Measurements from ENCODE around the gene PRKD3. TPM values are rescaled to one million over a fixed set of nuclear protein-coding genes. Genes with fewer than 3 reads are reported as not detected.

The PRKD3 gene
- total RNA-seq, 1 experiment from 2014 or later = 82.1 TPM

GRCh38 chr2:37335604-37336003 lies 11.0 kb upstream of the PRKD3 start (continued):
- TF ChIP-seq MLX (CRISPR knock-in tag; IDR thresholded peaks at IDR 0.05) = no peak
- TF ChIP-seq NFE2L1 (CRISPR knock-in tag; IDR thresholded peaks at IDR 0.05) = no peak
- no peak for TF ChIP-seq KAT7 (CRISPR knock-in tag; IDR thresholded peaks at IDR 0.05; ENCODE audit: borderline replicate concordance)
- TF ChIP-seq GRHL2 (CRISPR knock-in tag; IDR thresholded peaks at IDR 0.05; ENCODE audit: insufficient replicate concordance, severe bottlenecking) = no peak
- TF ChIP-seq FOXP1 (CRISPR knock-in tag; IDR thresholded peaks at IDR 0.05; ENCODE audit: borderline replicate concordance) = no peak
- no peak for TF ChIP-seq FOXJ3 (CRISPR knock-in tag; IDR thresholded peaks at IDR 0.05; ENCODE audit: borderline replicate concordance)
- TF ChIP-seq, protein P1, sequence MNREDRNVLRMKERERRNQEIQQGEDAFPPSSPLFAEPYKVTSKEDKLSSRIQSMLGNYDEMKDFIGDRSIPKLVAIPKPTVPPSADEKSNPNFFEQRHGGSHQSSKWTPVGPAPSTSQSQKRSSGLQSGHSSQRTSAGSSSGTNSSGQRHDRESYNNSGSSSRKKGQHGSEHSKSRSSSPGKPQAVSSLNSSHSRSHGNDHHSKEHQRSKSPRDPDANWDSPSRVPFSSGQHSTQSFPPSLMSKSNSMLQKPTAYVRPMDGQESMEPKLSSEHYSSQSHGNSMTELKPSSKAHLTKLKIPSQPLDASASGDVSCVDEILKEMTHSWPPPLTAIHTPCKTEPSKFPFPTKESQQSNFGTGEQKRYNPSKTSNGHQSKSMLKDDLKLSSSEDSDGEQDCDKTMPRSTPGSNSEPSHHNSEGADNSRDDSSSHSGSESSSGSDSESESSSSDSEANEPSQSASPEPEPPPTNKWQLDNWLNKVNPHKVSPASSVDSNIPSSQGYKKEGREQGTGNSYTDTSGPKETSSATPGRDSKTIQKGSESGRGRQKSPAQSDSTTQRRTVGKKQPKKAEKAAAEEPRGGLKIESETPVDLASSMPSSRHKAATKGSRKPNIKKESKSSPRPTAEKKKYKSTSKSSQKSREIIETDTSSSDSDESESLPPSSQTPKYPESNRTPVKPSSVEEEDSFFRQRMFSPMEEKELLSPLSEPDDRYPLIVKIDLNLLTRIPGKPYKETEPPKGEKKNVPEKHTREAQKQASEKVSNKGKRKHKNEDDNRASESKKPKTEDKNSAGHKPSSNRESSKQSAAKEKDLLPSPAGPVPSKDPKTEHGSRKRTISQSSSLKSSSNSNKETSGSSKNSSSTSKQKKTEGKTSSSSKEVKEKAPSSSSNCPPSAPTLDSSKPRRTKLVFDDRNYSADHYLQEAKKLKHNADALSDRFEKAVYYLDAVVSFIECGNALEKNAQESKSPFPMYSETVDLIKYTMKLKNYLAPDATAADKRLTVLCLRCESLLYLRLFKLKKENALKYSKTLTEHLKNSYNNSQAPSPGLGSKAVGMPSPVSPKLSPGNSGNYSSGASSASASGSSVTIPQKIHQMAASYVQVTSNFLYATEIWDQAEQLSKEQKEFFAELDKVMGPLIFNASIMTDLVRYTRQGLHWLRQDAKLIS (CRISPR knock-in tag; IDR thresholded peaks at IDR 0.05; ENCODE audit: borderline replicate concordance) = no peak
- TF ChIP-seq ATF2 (CRISPR knock-in tag; IDR thresholded peaks at IDR 0.05; ENCODE audit: borderline replicate concordance, low read depth) = no peak
- TF ChIP-seq, protein P2, sequence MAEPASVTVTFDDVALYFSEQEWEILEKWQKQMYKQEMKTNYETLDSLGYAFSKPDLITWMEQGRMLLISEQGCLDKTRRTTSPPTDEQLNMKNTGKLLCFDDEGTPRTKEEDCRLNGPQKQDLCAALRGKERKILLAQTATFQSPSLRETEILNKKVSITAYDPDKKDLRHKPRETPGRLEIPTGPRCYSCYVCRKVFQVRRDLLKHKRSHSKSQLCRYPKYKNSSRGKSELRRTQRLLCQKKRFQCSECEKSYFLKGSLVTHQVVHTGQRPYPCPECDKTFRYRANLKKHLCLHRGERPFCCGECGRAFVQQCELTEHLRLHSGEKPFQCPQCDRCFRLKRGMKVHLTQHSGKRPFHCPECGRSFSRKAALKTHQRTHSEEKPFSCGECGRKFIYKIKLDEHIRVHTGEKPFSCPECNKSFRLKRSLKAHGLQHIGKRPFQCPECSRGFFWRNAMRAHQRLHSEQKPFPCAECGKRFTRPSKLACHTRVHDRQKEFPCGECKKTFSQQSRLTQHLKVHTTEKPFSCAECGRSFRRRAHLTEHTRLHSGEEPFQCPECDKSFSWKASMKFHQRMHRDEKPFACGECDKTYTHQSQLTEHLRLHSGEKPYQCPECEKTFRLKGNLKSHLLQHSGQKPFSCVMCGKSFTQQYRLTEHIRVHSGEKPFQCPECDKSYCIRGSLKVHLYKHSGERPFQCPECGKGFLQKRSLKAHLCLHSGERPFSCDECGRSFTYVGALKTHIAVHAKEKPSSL (CRISPR knock-in tag; conservative IDR thresholded peaks at IDR 0.05) = no peak
- TF ChIP-seq TEAD1 (CRISPR knock-in tag; IDR thresholded peaks at IDR 0.05) = no peak
- no peak for TF ChIP-seq ZNF532 (CRISPR knock-in tag; IDR thresholded peaks at IDR 0.05; ENCODE audit: borderline replicate concordance)

DNA sequence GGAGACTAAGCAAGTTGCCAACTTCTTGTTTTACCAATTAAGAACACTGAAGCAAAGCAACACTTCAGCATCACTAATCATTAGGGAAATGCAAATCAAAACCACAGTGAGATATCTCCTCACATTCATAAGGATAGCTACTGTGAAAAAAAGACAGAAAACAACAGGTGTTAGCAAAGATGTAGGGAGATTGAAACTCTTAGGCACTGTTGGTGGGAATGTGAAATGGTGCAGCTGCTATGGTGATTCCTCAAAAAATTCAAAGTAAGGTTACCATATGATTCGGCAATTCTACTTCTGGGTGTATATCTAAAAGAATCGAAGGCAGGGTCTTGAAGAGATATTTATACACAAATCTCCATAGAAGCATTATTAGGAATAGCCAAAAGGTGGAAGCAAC lies 8.6 kb upstream of the PRKD3 start:
- DNase-seq (ENCODE audit: low spot score) (no peak), ATAC-seq (no peak)
- no peak overlapping the region for H3K27ac Mint-ChIP-seq
- H3K27me3 Mint-ChIP-seq (ENCODE audit: low read depth) = no peaks in the 10 kb centered on the region
- no peaks in the 10 kb centered on the region for H3K36me3 Mint-ChIP-seq
- no peak overlapping the region for H3K4me3 Mint-ChIP-seq
- peaks cover 5% of the 10 kb centered on the region; the same call in 1 of the 2 replicates for H3K4me1 Mint-ChIP-seq
- no peaks in the 10 kb centered on the region for H3K9me3 Mint-ChIP-seq
- ChIA-PET CTCF (no interaction called here), POLR2A (no interaction called here)
- TF ChIP-seq, protein P3, sequence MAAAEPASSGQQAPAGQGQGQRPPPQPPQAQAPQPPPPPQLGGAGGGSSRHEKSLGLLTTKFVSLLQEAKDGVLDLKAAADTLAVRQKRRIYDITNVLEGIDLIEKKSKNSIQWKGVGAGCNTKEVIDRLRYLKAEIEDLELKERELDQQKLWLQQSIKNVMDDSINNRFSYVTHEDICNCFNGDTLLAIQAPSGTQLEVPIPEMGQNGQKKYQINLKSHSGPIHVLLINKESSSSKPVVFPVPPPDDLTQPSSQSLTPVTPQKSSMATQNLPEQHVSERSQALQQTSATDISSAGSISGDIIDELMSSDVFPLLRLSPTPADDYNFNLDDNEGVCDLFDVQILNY (CRISPR knock-in tag; IDR thresholded peaks at IDR 0.05) = no peak
- TF ChIP-seq STAT6 (CRISPR knock-in tag; conservative IDR thresholded peaks at IDR 0.05; ENCODE audit: low read depth) = no peak
- TF ChIP-seq HMGA2 (CRISPR knock-in tag; IDR thresholded peaks at IDR 0.05) = no peak
- TF ChIP-seq ZNF121 (CRISPR knock-in tag; IDR thresholded peaks at IDR 0.05) = no peak
- TF ChIP-seq TP53 (CRISPR knock-in tag; IDR thresholded peaks at IDR 0.05) = no peak
- TF ChIP-seq ETV6 (CRISPR knock-in tag; IDR thresholded peaks at IDR 0.05) = no peak
- TF ChIP-seq ZBTB43 (CRISPR knock-in tag; IDR thresholded peaks at IDR 0.05) = no peak
